Stimulated activated CD4-positive, alpha-beta T cell treated with anti-CD3 and anti-CD28 coated beads, Interleukin-15, amount 100 ng/mL, for 48 hours (primary cell): ENCODE data around the gene ELMOD3.
"Not testable (repeated sequence)": the region's sequence is repeated elsewhere in the genome, so short reads cannot be mapped to it uniquely, and the experiment has no call there.

Experiments
- DNase-seq, 2 donors: peaks; one replicate each; pipeline ENCODE4 v3.0.0-alpha.2; 2020; ENCODE audit warnings: low read depth in 2 of 2

The ELMOD3 gene

GRCh38 chr2:85354286-85355072 is at the start of gene ELMOD3, which contains the start of gene RETSAT:
ELMOD3 (plus strand) TSS chr2:85354769; CDS start chr2:85357199, 2,430 bp downstream.
RETSAT (minus strand) TSS chr2:85354528; CDS start chr2:85354507, 21 bp downstream.
- peak; percentile 95 to 96 for DNase-seq

GRCh38 chr2:85307527-85307897 is 47.1 kb upstream of the ELMOD3 start:
- DNase-seq: no peak

- no peak for DNase-seq
Measured at GRCh38 chr2:85308201-85308600, 46.4 kb upstream of the ELMOD3 start.

GRCh38 chr2:85308896-85309555 is 45.5 kb upstream of the ELMOD3 start:
- no peak for DNase-seq

GRCh38 chr2:85309699-85310321 is 44.8 kb upstream of the ELMOD3 start:
- DNase-seq: no peak

- DNase-seq: no peak
Measured at GRCh38 chr2:85310330-85310729, 44.2 kb upstream of the ELMOD3 start.

GRCh38 chr2:85312404-85312803 is 42.2 kb upstream of the ELMOD3 start:
- no peak for DNase-seq

- no peak for DNase-seq
Measured at GRCh38 chr2:85314884-85315242, 39.7 kb upstream of the ELMOD3 start.

- DNase-seq: not testable (repeated sequence)
Measured at GRCh38 chr2:85315921-85316320, 38.6 kb upstream of the ELMOD3 start.

GRCh38 chr2:85318222-85319074 is 36.1 kb upstream of the ELMOD3 start:
- no peak for DNase-seq

GRCh38 chr2:85319796-85320195 is 34.8 kb upstream of the ELMOD3 start:
- no peak for DNase-seq

- no peak for DNase-seq
Measured at GRCh38 chr2:85323351-85323987, 31.1 kb upstream of the ELMOD3 start.

GRCh38 chr2:85323988-85324367 is 30.6 kb upstream of the ELMOD3 start:
- not testable (repeated sequence) for DNase-seq

GRCh38 chr2:85324639-85325465 is 29.7 kb upstream of the ELMOD3 start:
- DNase-seq: no peak

- DNase-seq: no peak
Measured at GRCh38 chr2:85325466-85325811, 29.1 kb upstream of the ELMOD3 start.

GRCh38 chr2:85326406-85327159 is 28.0 kb upstream of the ELMOD3 start:
- DNase-seq: no peak

- DNase-seq: peak in 1 of 2 donors; percentile 36
Measured at GRCh38 chr2:85327160-85327821, 27.3 kb upstream of the ELMOD3 start.

- peak; percentile 86 to 92 for DNase-seq
Measured at GRCh38 chr2:85327822-85328617, 26.5 kb upstream of the ELMOD3 start, which contains the start of gene TGOLN2. TGOLN2 (minus strand) TSS chr2:85327989; CDS start chr2:85327962, 27 bp downstream.
